ENCODE results near the gene MFRP. TPM values are rescaled to one million over a fixed set of nuclear protein-coding genes. Genes with fewer than 3 reads are reported as not detected.

Gene MFRP
- total and polyA plus RNA-seq, 10 donors: 0.02 to 0.16 (median 0.03) TPM; not detected in 6

DNA sequence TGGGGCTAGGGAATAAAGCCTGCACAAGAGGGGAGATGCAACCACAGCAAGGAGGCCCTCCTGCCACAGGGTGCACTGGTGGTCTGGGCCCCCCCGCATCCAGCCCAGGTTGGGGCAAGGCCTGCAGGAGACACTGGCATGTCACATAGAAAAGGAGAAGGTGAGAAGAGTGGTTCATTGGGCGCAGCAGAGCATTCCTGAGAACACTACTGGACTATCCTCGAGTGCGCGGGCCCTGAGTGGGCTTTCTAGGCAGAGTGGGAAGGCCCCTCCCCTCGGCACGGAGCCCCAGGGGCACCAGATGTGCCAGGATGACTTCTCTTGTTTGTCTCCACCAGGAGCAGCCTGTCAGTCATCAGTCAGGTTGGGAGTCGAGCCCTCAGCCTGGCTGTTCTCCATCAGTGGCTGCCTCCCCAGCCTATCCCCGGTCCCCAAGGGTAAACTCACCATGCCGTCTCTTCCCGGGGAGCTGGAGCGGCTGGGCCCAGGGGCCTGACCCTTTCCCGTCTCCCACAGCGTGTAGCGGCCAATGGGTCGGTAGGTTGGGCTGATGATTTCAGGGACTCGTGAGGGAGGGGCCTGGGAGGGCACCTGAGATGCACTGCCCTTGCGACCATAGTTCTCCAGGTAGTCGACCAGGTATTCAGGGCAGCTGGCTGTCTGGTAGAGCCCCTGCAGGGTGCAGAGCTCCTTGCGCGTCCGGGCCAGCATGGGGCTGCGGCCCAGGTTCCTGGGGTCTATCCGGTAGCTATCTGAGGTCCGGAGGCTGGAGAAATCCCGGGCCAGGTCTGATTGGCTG, 26.0 kb upstream of the MFRP start:
- 83 to 96% (median 91%) methylated on average over 11 to 26 of the region's 26 CpGs for WGBS, 5 donors
- no peaks in the 10 kb centered on the region for H3K36me3 ChIP-seq
- no peak for TF ChIP-seq POLR2AphosphoS5 (IDR thresholded peaks at IDR 0.05)
- TF ChIP-seq, protein P1, sequence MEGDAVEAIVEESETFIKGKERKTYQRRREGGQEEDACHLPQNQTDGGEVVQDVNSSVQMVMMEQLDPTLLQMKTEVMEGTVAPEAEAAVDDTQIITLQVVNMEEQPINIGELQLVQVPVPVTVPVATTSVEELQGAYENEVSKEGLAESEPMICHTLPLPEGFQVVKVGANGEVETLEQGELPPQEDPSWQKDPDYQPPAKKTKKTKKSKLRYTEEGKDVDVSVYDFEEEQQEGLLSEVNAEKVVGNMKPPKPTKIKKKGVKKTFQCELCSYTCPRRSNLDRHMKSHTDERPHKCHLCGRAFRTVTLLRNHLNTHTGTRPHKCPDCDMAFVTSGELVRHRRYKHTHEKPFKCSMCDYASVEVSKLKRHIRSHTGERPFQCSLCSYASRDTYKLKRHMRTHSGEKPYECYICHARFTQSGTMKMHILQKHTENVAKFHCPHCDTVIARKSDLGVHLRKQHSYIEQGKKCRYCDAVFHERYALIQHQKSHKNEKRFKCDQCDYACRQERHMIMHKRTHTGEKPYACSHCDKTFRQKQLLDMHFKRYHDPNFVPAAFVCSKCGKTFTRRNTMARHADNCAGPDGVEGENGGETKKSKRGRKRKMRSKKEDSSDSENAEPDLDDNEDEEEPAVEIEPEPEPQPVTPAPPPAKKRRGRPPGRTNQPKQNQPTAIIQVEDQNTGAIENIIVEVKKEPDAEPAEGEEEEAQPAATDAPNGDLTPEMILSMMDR (IDR thresholded peaks at IDR 0.05 in 8 of 11, conservative IDR thresholded peaks at IDR 0.05 in 3 of 11): no peak
- TF ChIP-seq POLR2A (IDR thresholded peaks at IDR 0.05): no peak
- H3K9me3 ChIP-seq: no peaks in the 10 kb centered on the region
- H3K27me3 ChIP-seq (replicated peaks in 1 of 7): peaks cover 0 to 63% (median 5%) of the 10 kb centered on the region in 7 donors
- H3K4me3 ChIP-seq: no peak overlapping the region
- H3K27ac ChIP-seq: no peak overlapping the region
- no peak for DNase-seq
- peaks cover 0 to 53% (median 10%) of the 10 kb centered on the region in 6 donors for H3K4me1 ChIP-seq
- intact Hi-C loops (cut with DNase I; ENCODE audit: low total_unique reads): no loop called here

DNA sequence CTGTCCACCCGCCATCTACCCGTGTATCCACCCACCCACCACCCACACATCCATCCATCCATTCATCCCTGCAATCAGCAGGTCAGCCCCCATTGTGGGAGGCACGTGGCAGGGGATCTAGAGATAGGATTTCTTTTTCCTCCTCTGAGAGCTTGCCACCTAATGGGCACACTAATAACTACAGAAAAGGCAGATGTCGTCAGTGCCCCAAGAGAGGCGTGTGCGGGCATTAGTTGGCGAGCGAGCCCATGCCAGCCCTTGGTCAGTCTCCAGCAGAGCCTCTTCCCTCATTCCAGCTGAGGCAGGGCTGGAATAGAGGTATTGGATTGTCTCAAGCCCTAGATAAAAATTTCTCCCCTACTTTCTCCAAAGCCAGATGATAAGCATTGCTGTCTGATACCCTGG, 25.3 kb upstream of the MFRP start:
- TF ChIP-seq POLR2AphosphoS5 (IDR thresholded peaks at IDR 0.05) (no peak), POLR2A (IDR thresholded peaks at IDR 0.05) (no peak)
- TF ChIP-seq, protein P1 (IDR thresholded peaks at IDR 0.05 in 8 of 11, conservative IDR thresholded peaks at IDR 0.05 in 3 of 11): no peak
- intact Hi-C loops (cut with DNase I; ENCODE audit: low total_unique reads): no loop called here
- Histone ChIP-seq H3K4me1 (peaks cover 0 to 53% (median 10%) of the 10 kb centered on the region in 6 donors), H3K9me3 (no peaks in the 10 kb centered on the region), H3K36me3 (no peaks in the 10 kb centered on the region), H3K4me3 (no peak overlapping the region), H3K27ac (no peak overlapping the region), H3K27me3 (replicated peaks in 1 of 7) (peaks cover 0 to 70% (median 9%) of the 10 kb centered on the region in 7 donors)
- 60 to 75% (median 62%) methylated on average over 8 of the region's 8 CpGs for WGBS, 5 donors
- no peak for DNase-seq

DNA sequence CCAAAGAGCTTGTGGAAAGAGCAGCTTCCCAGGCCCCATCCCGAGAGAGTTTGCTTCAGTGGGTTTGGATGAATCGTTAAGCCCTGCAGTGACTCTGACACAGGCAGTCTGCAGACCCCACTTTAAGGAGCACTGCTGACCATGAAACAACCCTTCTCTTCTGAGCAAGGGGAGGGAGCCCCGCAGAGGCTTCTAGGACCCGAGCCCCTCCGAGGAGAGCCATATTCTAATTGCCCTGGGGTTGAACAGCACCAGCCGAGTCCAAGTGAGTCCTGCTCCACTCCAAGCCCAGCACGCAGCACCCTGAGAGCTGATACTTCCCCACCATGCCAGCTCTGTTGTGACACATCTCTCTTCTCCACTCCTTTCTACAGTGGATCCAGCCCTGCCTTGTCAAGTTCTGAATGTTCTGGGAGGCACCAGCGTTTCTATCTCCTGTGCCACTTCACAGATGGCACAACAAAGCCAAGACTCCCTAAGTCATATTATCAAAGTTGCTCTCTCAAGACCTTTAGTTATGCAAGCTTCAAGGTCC, 24.6 kb upstream of the MFRP start:
- no peak for DNase-seq
- TF ChIP-seq POLR2A (IDR thresholded peaks at IDR 0.05): no peak
- TF ChIP-seq, protein P1 (IDR thresholded peaks at IDR 0.05 in 8 of 11, conservative IDR thresholded peaks at IDR 0.05 in 3 of 11): no peak
- TF ChIP-seq POLR2AphosphoS5 (IDR thresholded peaks at IDR 0.05): no peak
- no peak overlapping the region for H3K27ac ChIP-seq
- peaks cover 0 to 77% (median 12%) of the 10 kb centered on the region in 7 donors for H3K27me3 ChIP-seq (replicated peaks in 1 of 7)
- H3K36me3 ChIP-seq: no peaks in the 10 kb centered on the region
- H3K9me3 ChIP-seq: no peaks in the 10 kb centered on the region
- 67 to 90% (median 83%) methylated on average over 3 to 8 of the region's 8 CpGs for WGBS, 5 donors
- H3K4me1 ChIP-seq: peaks cover 0 to 46% (median 8%) of the 10 kb centered on the region in 6 donors
- intact Hi-C loops (cut with DNase I; ENCODE audit: low total_unique reads): no loop called here
- H3K4me3 ChIP-seq: no peak overlapping the region

DNA sequence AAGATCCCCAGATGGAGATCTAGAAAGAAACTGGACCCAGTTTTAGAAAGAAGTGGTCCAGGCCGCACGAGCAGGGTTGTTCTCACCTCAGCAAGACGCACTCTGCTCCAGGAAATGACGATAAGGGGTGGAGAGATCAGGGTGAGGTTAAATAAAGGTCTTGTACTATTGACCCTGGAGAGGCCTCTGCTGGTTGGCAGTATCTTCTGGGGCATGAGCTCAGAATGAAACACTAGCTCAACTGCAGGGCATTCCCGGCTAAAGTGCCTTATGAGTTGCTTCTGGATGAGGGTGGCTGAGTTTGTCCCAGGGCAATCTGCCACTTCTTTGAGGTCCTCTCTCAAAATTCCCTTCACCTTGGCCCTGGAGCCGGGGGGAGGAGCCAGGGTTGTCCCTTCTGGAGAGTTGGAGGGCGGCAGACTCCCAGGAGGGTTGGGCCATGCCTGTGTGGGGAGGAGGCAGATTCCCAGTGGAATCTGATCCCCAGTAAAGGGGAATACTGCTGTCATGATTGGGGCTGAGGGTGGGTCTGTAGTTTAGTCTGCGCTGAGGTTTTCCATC, 24.1 kb upstream of the MFRP start:
- H3K4me3 ChIP-seq: no peak overlapping the region
- H3K36me3 ChIP-seq: no peaks in the 10 kb centered on the region
- DNase-seq: no peak
- TF ChIP-seq, protein P1 (IDR thresholded peaks at IDR 0.05 in 8 of 11, conservative IDR thresholded peaks at IDR 0.05 in 3 of 11): no peak
- TF ChIP-seq POLR2AphosphoS5 (IDR thresholded peaks at IDR 0.05) (no peak), POLR2A (IDR thresholded peaks at IDR 0.05) (no peak)
- H3K27me3 ChIP-seq (replicated peaks in 1 of 7): peaks cover 0 to 82% (median 13%) of the 10 kb centered on the region in 7 donors
- intact Hi-C loops (cut with DNase I; ENCODE audit: low total_unique reads): no loop called here
- no peak overlapping the region for H3K27ac ChIP-seq
- no peaks in the 10 kb centered on the region for H3K9me3 ChIP-seq
- H3K4me1 ChIP-seq: peaks cover 0 to 43% (median 8%) of the 10 kb centered on the region in 6 donors
- 58 to 82% (median 68%) methylated on average over 6 to 8 of the region's 8 CpGs for WGBS, 5 donors
